K562 (cell line): Measurements from ENCODE around the gene SCARB2. TPM values are rescaled to one million over a fixed set of nuclear protein-coding genes. Genes with fewer than 3 reads are reported as not detected.

Experiments used
- ATAC-seq: fragments of 200-7000 bp; cut with Tn5 transposase; 3 replicates; pipeline ENCODE4 v1.9.1; 2020; ENCODE audit warnings: moderate library complexity
- BruUV-seq: library from RNA; stranded (reverse); fragments of 400-500 nt; replicated peaks from 2 replicates; lab custom pipeline; 2021; lab: Mats Ljungman, UMichigan
- CTCF ChIA-PET: fragments of 300-600 bp; formaldehyde crosslinking; extraction: SDS; loops from one replicate; lab custom pipeline; 2021; ENCODE audit warnings: low intra/inter-chr PET ratio; lab: Yijun Ruan, JAX
- POLR2A ChIA-PET: fragments of 300-600, 350-650 bp; sonication (Branson Sonifier 250); formaldehyde crosslinking; extraction: SDS; loops from one replicate; lab custom pipeline; 2021; ENCODE audit warnings: antibody characterized with exemption, inconsistent platforms; lab: Yijun Ruan, JAX
- DNase-seq, 4 experiments: peaks; one replicate each; pipeline versions ENCODE4 v3.0.0 to v3.0.0-alpha.2; 2011 to 2018; ENCODE audit warnings: low spot score in 3 of 4, mixed read lengths in 3 of 4; ENCODE audit errors: extremely low read depth in 1 of 4
- FAIRE-seq: peaks from 2 replicates; lab custom pipeline; 2011; peaks lifted over from hg19 to GRCh38; lab: Jason Lieb, UNC
- H2AFZ ChIP-seq: 2 replicates; pipeline ENCODE4 v1.6.0; 2011; ENCODE audit warnings: low read depth, low read length, control low read depth, inconsistent platforms
- H3K27ac ChIP-seq: fragments of 200-600 bp; 3 replicates; pipeline ENCODE4 v1.8.0; 2011; ENCODE audit warnings: low read depth, mild to moderate bottlenecking, control low read depth, inconsistent platforms, low read length, moderate library complexity, mixed read lengths; ENCODE audit errors: extremely low read depth
- H3K27me3 ChIP-seq, 2 experiments: fragments of 300-600 bp in 1 of 2; 2 replicates in 1 of 2; 3 replicates in 1 of 2; pipeline versions ENCODE4 v1.6.0 to v1.8.0; 2011; ENCODE audit warnings: inconsistent platforms in 2 of 2, low read length in 2 of 2, mild to moderate bottlenecking in 1 of 2, mixed read lengths in 1 of 2, moderate library complexity in 1 of 2; ENCODE audit not compliant: control insufficient read depth in 2 of 2, insufficient read depth in 2 of 2
- H3K36me3 ChIP-seq: fragments of 300-600 bp; 3 replicates; pipeline ENCODE4 v1.8.0; 2011; ENCODE audit warnings: mild to moderate bottlenecking, low read length, inconsistent platforms; ENCODE audit not compliant: control insufficient read depth, insufficient read depth
- H3K4me1 ChIP-seq, 2 experiments: fragments of 200-600 bp in 1 of 2; replicated peaks in 1 of 2; 2 replicates in 1 of 2; 3 replicates in 1 of 2; pipeline versions ENCODE4 v1.5.1 to v1.8.0; 2011; ENCODE audit warnings: inconsistent platforms in 2 of 2, low read length in 2 of 2, mild to moderate bottlenecking in 1 of 2, mixed read lengths in 1 of 2, moderate library complexity in 1 of 2; ENCODE audit not compliant: control insufficient read depth in 2 of 2, insufficient read depth in 2 of 2
- H3K4me2 ChIP-seq: 2 replicates; pipeline ENCODE4 v1.6.1; 2011; ENCODE audit warnings: low read length, control low read depth, inconsistent platforms, mixed read lengths; ENCODE audit not compliant: insufficient read depth
- H3K4me3 ChIP-seq: fragments of 200-600 bp; sonication (generic), shearing (Covaris generic); 2 replicates; pipeline ENCODE4 v1.5.1; 2016; ENCODE audit warnings: control low read depth, inconsistent platforms
- H3K79me2 ChIP-seq: fragments of 200-600 bp; 3 replicates; pipeline ENCODE4 v1.8.0; 2011; ENCODE audit warnings: low read length, inconsistent platforms; ENCODE audit not compliant: control insufficient read depth, insufficient read depth
- H3K9ac ChIP-seq, 2 experiments: 2 replicates each; pipeline versions ENCODE4 v1.6.0 to v1.6.1; 2011; ENCODE audit warnings: low read depth in 2 of 2, low read length in 2 of 2, control low read depth in 1 of 2, inconsistent platforms in 1 of 2, mild to moderate bottlenecking in 1 of 2, mixed read lengths in 1 of 2; ENCODE audit not compliant: insufficient read depth in 1 of 2
- H3K9me1 ChIP-seq: one replicate; pipeline ENCODE4 v1.6.0; 2011; ENCODE audit warnings: inconsistent platforms, mild to moderate bottlenecking, low read length, moderate library complexity; ENCODE audit not compliant: control insufficient read depth, insufficient read depth
- H3K9me3 ChIP-seq: replicated peaks from 2 replicates; pipeline ENCODE4 v1.5.1; 2011; ENCODE audit warnings: low read depth, low read length, inconsistent platforms; ENCODE audit not compliant: control insufficient read depth, insufficient read depth
- H4K20me1 ChIP-seq: replicated peaks from 2 replicates; pipeline ENCODE4 v1.6.1; 2011; ENCODE audit warnings: low read length, inconsistent platforms, mixed read lengths; ENCODE audit not compliant: control insufficient read depth, insufficient read depth
- CBX5 ChIP-seq: IDR thresholded peaks from 2 replicates; pipeline ENCODE4 v1.6.1; 2014; ENCODE audit warnings: low read depth, borderline replicate concordance
- CEBPB ChIP-seq: fragments of 450-650 bp; IDR thresholded peaks from 2 replicates; pipeline ENCODE4 v1.6.1; 2016; ENCODE audit warnings: missing genetic modification characterization, missing compliant biosample characterization
- CTBP1 ChIP-seq: fragments of 450-650 bp; IDR thresholded peaks from 2 replicates; pipeline ENCODE4 v1.6.1; 2016; ENCODE audit warnings: borderline replicate concordance
- DLX4 ChIP-seq: fragments of 250-450 bp; sonication (Bioruptor Pico); IDR thresholded peaks from 2 replicates; pipeline ENCODE4 v1.6.1; 2021; ENCODE audit warnings: mild to moderate bottlenecking
- ESRRA ChIP-seq: fragments of 450-650 bp; IDR thresholded peaks from 2 replicates; pipeline ENCODE4 v1.6.1; 2014; ENCODE audit warnings: low read depth, mild to moderate bottlenecking, moderate library complexity, borderline replicate concordance
- HMBOX1 ChIP-seq: sonication (generic); IDR thresholded peaks from 2 replicates; pipeline ENCODE4 v1.6.1; 2016
- JUND ChIP-seq, 2 experiments: IDR thresholded peaks; 2 replicates in 1 of 2; 3 replicates in 1 of 2; pipeline ENCODE4 v1.6.1; 2011; ENCODE audit warnings: borderline replicate concordance in 2 of 2, low read depth in 2 of 2, low read length in 2 of 2, improper control_type of control experiment in 1 of 2, missing biosample characterization in 1 of 2, missing genetic modification characterization in 1 of 2, missing genetic modification reagents in 1 of 2
- MCM2 ChIP-seq: fragments of 450-650 bp; IDR thresholded peaks from 2 replicates; pipeline ENCODE4 v1.6.1; 2017; ENCODE audit warnings: low read depth, mild to moderate bottlenecking
- MTA2 ChIP-seq: fragments of 450-650 bp; IDR thresholded peaks from 2 replicates; pipeline ENCODE4 v1.6.1; 2016; ENCODE audit warnings: low read depth
- MXD1 ChIP-seq: fragments of 250-450 bp; sonication (Bioruptor Pico); IDR thresholded peaks from 2 replicates; pipeline ENCODE4 v1.8.0; 2021; ENCODE audit warnings: borderline replicate concordance, mild to moderate bottlenecking, moderate library complexity; ENCODE audit not compliant: poor library complexity, severe bottlenecking
- MYNN ChIP-seq, 2 experiments: sonication (generic); formaldehyde crosslinking in 1 of 2; IDR thresholded peaks; 2 replicates each; pipeline versions ENCODE4 v1.5.0 to v1.6.1; 2016 to 2020; ENCODE audit warnings: antibody characterized with exemption in 1 of 2, missing genetic modification reagents in 1 of 2
- RB1 ChIP-seq: fragments of 450-650 bp; IDR thresholded peaks from 2 replicates; pipeline ENCODE4 v1.6.1; 2017; ENCODE audit warnings: low read depth, mild to moderate bottlenecking
- RCOR1 ChIP-seq, 2 experiments: IDR thresholded peaks; 2 replicates each; pipeline ENCODE4 v1.6.1; 2012; ENCODE audit warnings: low read depth in 2 of 2, low read length in 2 of 2, borderline replicate concordance in 1 of 2, improper control_type of control experiment in 1 of 2
- SNIP1 ChIP-seq: fragments of 450-650 bp; IDR thresholded peaks from 2 replicates; pipeline ENCODE4 v1.7.1; 2017; ENCODE audit warnings: low read depth, mild to moderate bottlenecking
- SREBF2 ChIP-seq: sonication (generic); formaldehyde crosslinking; IDR thresholded peaks from 2 replicates; pipeline ENCODE4 v1.4.0; 2020; ENCODE audit warnings: mild to moderate bottlenecking, missing genetic modification reagents
- SRSF3 ChIP-seq: fragments of 200-400 bp; formaldehyde crosslinking; IDR thresholded peaks from 2 replicates; pipeline ENCODE4 v1.6.1; 2016; ENCODE audit warnings: mild to moderate bottlenecking, low read length, moderate library complexity; ENCODE audit not compliant: insufficient read depth
- TCF15 ChIP-seq: fragments of 250-450 bp; sonication (Bioruptor Pico); IDR thresholded peaks from 2 replicates; pipeline ENCODE4 v1.8.0; 2022; ENCODE audit warnings: moderate library complexity, mild to moderate bottlenecking, inconsistent platforms
- ZNF512 ChIP-seq: IDR thresholded peaks from 2 replicates; pipeline ENCODE4 v1.6.1; 2016; ENCODE audit warnings: missing genetic modification characterization, missing compliant biosample characterization
- ZNF695 ChIP-seq: fragments of 450-650 bp; formaldehyde crosslinking; IDR thresholded peaks from 2 replicates; pipeline ENCODE4 v1.4.0; 2020; ENCODE audit warnings: mild to moderate bottlenecking, moderate library complexity
- in situ Hi-C: fragments of 300-500 bp; cut with MboI; formaldehyde crosslinking; loops from 4 replicates; pipeline ENCODE4 v1.15.0; 2018; ENCODE audit warnings: inconsistent platforms, mixed read lengths
- intact Hi-C: fragments of 100-400 bp; cut with micrococcal nuclease; formaldehyde crosslinking; loops from 2 replicates; pipeline ENCODE4 v1.14.2; 2022
- polyA plus RNA-seq, 8 experiments: library from polyadenylated mRNA; depleted of rRNA in 4 of 8; stranded (reverse) in 5 of 8; unstranded in 3 of 8; fragments of >200 nt; fragmentation: Nextera tagmentation in 2 of 8; fragmentation: Illumina TruSeq in 1 of 8; extraction: Ambion mirVana in 2 of 8; extraction: Trizol in 1 of 8; gene quantifications; 2 replicates each; pipeline versions ENCODE4 v1.2.1 to v1.2.3, GENCODE V29; 2011 to 2014; ENCODE audit warnings: inconsistent platforms in 1 of 8, missing spikeins in 1 of 8
- total RNA-seq, 7 experiments: library from RNA; depleted of rRNA in 6 of 7; stranded (reverse); fragments of >200 nt in 6 of 7; fragmentation: Illumina TruSeq in 2 of 7; extraction: Trizol in 2 of 7; gene quantifications; 2 replicates each; pipeline versions ENCODE4 v1.2.1 to v1.2.3, GENCODE V29; 2011 to 2021; ENCODE audit warnings: low replicate concordance in 1 of 7

SCARB2 gene
- total and polyA plus RNA-seq, 9 of the 15 experiments (the other 6 are each of a cell fraction or from before 2014, with no cell fraction given): 6.1 to 25.8 (median 17.8) TPM

- no peak for TF ChIP-seq RCOR1 (IDR thresholded peaks at IDR 0.05; ENCODE audit: borderline replicate concordance in 1 of 2, low read depth in 2 of 2, low read length in 2 of 2)
- TF ChIP-seq MYNN (IDR thresholded peaks at IDR 0.05): no peak
- no peak for TF ChIP-seq MYNN (CRISPR knock-in tag; IDR thresholded peaks at IDR 0.05)
- no peak for TF ChIP-seq SNIP1
- no peak for TF ChIP-seq MCM2
- TF ChIP-seq TCF15 (CRISPR knock-in tag): no peak
- TF ChIP-seq ZNF695 (CRISPR knock-in tag): no peak
- TF ChIP-seq DLX4 (CRISPR knock-in tag): no peak
- TF ChIP-seq MTA2: no peak
These were observed 85.9 kb downstream of the SCARB2 start (continued) for GRCh38 chr4:76127754-76128153.

- Histone ChIP-seq H3K4me1 (no peaks in the 10 kb centered on the region), H3K27ac (no peak overlapping the region), H3K36me3 (peaks cover 90% of the 10 kb centered on the region), H2AFZ (no peak overlapping the region), H3K4me2 (no peak overlapping the region), H3K27me3 (no peaks in the 10 kb centered on the region), H3K4me3 (no peak overlapping the region), H4K20me1 (no peaks in the 10 kb centered on the region), H3K9me1 (no peaks in the 10 kb centered on the region), H3K79me2 (peaks cover 7% of the 10 kb centered on the region; the same call in 2 of the 3 replicates), H3K9ac (no peak overlapping the region), H3K9me3 (no peaks in the 10 kb centered on the region)
- BruUV-seq: no TSS peak
- ATAC-seq (no peak), DNase-seq (no peak), FAIRE-seq (no peak)
- ChIA-PET POLR2A (no interaction called here), CTCF (no interaction called here)
- in situ Hi-C loops (no loop called here), intact Hi-C loops (no loop called here)
- TF ChIP-seq SREBF2 (CRISPR knock-in tag) (no peak), CBX5 (no peak), JUND (IDR thresholded peaks at IDR 0.05; ENCODE audit: borderline replicate concordance, low read depth, low read length) (no peak), JUND (tag; IDR thresholded peaks at IDR 0.05; ENCODE audit: borderline replicate concordance, low read depth, low read length) (no peak), MXD1 (CRISPR knock-in tag) (no peak), HMBOX1 (no peak), SRSF3 (no peak), RB1 (no peak), ESRRA (no peak), ZNF512 (no peak), CEBPB (tag) (no peak), CTBP1 (no peak)
These were observed 87.8 kb downstream of the SCARB2 start for GRCh38 chr4:76125816-76126215.
